Colonic mucosa (tissue), 4 donors: ENCODE measurements around the gene BBS4. TPM values are rescaled to one million over a fixed set of nuclear protein-coding genes. Genes with fewer than 3 reads are reported as not detected.

Experiments
- DNase-seq: peaks from one replicate; pipeline ENCODE4 v3.0.0-alpha.2; 2020
- H3K27ac ChIP-seq: fragments of 200-600 bp; one replicate; pipeline ENCODE4 v1.8.0; 2021
- H3K27me3 ChIP-seq: fragments of 200-600 bp; one replicate; pipeline ENCODE4 v1.8.0; 2021
- H3K36me3 ChIP-seq: fragments of 200-600 bp; one replicate; pipeline ENCODE4 v1.8.0; 2021
- H3K4me1 ChIP-seq: fragments of 200-600 bp; one replicate; pipeline ENCODE4 v1.8.0; 2021; ENCODE audit warnings: mild to moderate bottlenecking
- H3K4me3 ChIP-seq: fragments of 200-600 bp; one replicate; pipeline ENCODE4 v1.8.0; 2021
- H3K9ac ChIP-seq, 2 donors: one replicate each; pipeline ENCODE4 v1.7.0; 2013; ENCODE audit warnings: control low read depth in 2 of 2, low read depth in 2 of 2, low read length in 2 of 2
- H3K9me3 ChIP-seq: fragments of 200-600 bp; one replicate; pipeline ENCODE4 v1.8.0; 2021
- intact Hi-C: fragments of 100-400 bp; cut with DNase I; formaldehyde crosslinking; loops from one replicate; pipeline ENCODE4 v1.14.1; 2022
- total RNA-seq, 2 donors: library from RNA; stranded (reverse); fragmentation: NEBNext Ultra II Directional in 1 of 2; extraction: Animal tissue kit (Norgen Biotek cat#: 25700) in 1 of 2; gene quantifications; one replicate each; pipeline ENCODE4 v1.2.1, GENCODE V29; 2021
- TF ChIP-seq, protein P1 (sequence below): fragments of 200-600 bp; IDR thresholded peaks from one replicate; pipeline ENCODE4 v1.8.0; 2022; ENCODE audit warnings: antibody characterized with exemption, mild to moderate bottlenecking
- donor health status: healthy.
- donor health status: DM: no; HTN: no; CAD: no.
- donor health status: DM: no; HTN: no; CAD: no.

The BBS4 gene
- total RNA-seq, 2 donors from 2014 or later: 10.7 to 13.7 TPM

DNA sequence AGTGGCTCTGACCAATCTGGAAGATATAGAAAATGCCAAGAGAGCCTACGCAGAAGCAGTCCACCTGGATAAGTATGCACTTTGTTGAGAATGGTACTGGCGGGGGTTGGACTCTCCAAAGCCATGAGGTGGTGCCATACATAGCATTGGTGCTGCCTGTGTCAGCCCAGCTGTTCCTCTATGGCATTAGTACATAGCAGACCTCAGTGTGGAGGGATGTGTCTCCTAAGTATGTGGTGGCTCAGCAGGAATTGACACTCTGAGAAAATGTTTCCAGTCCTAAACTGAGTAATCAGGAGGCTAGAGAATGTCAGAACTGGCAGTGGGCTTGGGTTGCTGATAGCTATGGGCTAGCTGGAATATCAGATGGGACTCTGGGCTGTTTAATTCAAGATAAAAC is 49.1 kb downstream of the BBS4 start:
- Histone ChIP-seq H3K4me1 (no peaks in the 10 kb centered on the region), H3K27me3 (no peaks in the 10 kb centered on the region), H3K9ac (no peak overlapping the region), H3K9me3 (no peaks in the 10 kb centered on the region), H3K27ac (no peak overlapping the region), H3K36me3 (peaks cover 6% of the 10 kb centered on the region), H3K4me3 (no peak overlapping the region)
- TF ChIP-seq, protein P1, sequence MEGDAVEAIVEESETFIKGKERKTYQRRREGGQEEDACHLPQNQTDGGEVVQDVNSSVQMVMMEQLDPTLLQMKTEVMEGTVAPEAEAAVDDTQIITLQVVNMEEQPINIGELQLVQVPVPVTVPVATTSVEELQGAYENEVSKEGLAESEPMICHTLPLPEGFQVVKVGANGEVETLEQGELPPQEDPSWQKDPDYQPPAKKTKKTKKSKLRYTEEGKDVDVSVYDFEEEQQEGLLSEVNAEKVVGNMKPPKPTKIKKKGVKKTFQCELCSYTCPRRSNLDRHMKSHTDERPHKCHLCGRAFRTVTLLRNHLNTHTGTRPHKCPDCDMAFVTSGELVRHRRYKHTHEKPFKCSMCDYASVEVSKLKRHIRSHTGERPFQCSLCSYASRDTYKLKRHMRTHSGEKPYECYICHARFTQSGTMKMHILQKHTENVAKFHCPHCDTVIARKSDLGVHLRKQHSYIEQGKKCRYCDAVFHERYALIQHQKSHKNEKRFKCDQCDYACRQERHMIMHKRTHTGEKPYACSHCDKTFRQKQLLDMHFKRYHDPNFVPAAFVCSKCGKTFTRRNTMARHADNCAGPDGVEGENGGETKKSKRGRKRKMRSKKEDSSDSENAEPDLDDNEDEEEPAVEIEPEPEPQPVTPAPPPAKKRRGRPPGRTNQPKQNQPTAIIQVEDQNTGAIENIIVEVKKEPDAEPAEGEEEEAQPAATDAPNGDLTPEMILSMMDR: no peak
- DNase-seq: no peak
- intact Hi-C loops: no loop called here

DNA sequence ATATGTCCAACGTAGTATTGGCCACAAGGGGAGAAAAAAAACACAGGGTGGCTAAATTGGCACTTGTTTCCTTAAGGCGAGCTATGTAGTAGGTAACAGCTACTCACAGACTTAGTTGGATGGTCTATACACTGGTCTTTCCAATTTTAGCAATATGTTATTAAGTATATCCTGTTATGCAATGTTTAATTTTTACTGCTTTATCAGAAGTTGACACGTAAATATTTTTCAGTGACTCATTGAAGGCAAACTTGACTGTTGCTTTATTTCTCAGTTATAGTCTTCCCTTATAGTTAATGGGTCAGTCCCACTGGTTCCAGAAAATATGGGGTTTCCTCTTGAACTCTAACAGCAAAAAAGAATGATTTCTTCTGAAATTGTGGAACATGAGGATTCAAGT is 51.1 kb downstream of the BBS4 start:
- no peaks in the 10 kb centered on the region for H3K27me3 ChIP-seq
- no peak overlapping the region for H3K4me3 ChIP-seq
- H3K9ac ChIP-seq: no peak overlapping the region
- TF ChIP-seq, protein P1: no peak
- no peaks in the 10 kb centered on the region for H3K4me1 ChIP-seq
- intact Hi-C loops: no loop called here
- peaks cover 6% of the 10 kb centered on the region for H3K36me3 ChIP-seq
- no peak overlapping the region for H3K27ac ChIP-seq
- DNase-seq: no peak
- H3K9me3 ChIP-seq: no peaks in the 10 kb centered on the region

DNA sequence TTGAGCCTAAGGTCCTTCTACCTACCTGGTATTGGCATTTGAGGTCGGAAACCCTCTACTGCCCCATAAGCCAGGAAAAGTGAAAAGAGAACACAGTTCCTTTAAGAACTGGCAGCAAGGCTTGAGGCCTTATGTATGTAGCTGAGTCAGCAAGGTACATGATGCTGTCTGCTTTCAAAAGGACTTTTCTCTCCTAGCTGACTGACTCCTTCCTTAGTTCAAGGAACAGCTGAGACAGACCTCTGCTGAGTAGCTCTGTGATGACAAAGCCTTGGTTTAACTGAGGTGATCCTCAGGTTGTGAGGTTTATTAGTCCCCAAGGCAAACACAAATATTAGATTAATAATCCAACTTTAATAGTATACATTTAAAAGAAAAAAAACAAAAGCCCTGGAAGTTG is 51.7 kb downstream of the BBS4 start:
- Histone ChIP-seq H3K36me3 (peaks cover 6% of the 10 kb centered on the region), H3K27ac (no peak overlapping the region), H3K4me1 (no peaks in the 10 kb centered on the region), H3K9me3 (no peaks in the 10 kb centered on the region), H3K4me3 (no peak overlapping the region), H3K27me3 (no peaks in the 10 kb centered on the region), H3K9ac (no peak overlapping the region)
- TF ChIP-seq, protein P1: no peak
- intact Hi-C loops: no loop called here
- DNase-seq: no peak

DNA sequence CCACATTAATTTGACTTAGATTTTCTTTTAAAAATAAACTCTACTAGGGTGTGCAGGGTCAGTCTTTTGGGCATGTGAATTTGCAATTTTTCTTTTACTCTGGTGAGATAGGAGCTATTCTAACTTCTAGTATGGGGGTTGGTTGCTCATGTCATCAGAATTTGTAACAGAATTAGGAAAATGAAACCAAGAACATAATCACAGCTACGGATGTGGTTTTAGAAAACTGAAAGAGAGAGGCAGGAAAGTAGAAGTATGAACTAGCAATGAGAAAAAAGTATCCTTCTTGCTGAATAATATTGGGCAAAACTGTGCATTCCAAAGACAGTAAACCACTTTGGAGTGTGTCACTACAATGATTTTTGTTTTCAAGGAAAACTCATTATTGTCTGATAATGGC is 54.2 kb downstream of the BBS4 start:
- peaks cover 6% of the 10 kb centered on the region for H3K36me3 ChIP-seq
- TF ChIP-seq, protein P1: no peak
- DNase-seq: no peak
- no peak overlapping the region for H3K27ac ChIP-seq
- no peaks in the 10 kb centered on the region for H3K4me1 ChIP-seq
- H3K9ac ChIP-seq: no peak overlapping the region
- intact Hi-C loops: no loop called here
- no peak overlapping the region for H3K4me3 ChIP-seq
- no peaks in the 10 kb centered on the region for H3K27me3 ChIP-seq
- no peaks in the 10 kb centered on the region for H3K9me3 ChIP-seq

DNA sequence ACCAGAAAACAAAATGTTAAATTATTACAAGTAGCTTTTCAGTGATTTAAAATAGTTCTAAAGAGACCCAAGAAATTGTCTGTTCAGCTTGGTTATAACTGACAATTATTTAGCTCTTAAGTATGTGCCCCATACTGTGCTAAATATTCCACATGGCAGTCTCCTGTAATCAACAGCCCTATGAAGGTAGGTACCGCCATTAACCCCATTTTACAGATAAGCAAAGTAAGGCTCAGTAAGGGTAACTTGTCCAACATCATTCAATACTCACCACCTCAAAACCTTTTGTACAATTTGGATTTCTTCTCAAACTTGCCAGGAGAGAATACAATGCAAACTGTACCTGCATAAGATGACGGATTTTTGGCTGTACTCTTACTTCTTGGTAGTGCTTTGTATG is 63.7 kb downstream of the BBS4 start:
- Histone ChIP-seq H3K27me3 (no peaks in the 10 kb centered on the region), H3K9ac (no peak overlapping the region), H3K4me1 (no peaks in the 10 kb centered on the region), H3K4me3 (no peak overlapping the region), H3K27ac (no peak overlapping the region), H3K36me3 (no peaks in the 10 kb centered on the region), H3K9me3 (no peaks in the 10 kb centered on the region)
- no peak for DNase-seq
- intact Hi-C loops: no loop called here
- TF ChIP-seq, protein P1: no peak
